Germinal center (tissue), 1 donor: ENCODE results near the gene CBX4.

Experiments
- DNase-seq: peaks from one replicate; pipeline ENCODE4 v3.0.0; 2012; ENCODE audit warnings: mixed read lengths, low spot score

The CBX4 gene

GRCh38 chr17:79829004-79829403 lies 10.2 kb downstream of the CBX4 start:
- DNase-seq = no peak

GRCh38 chr17:79826841-79827578 lies 12.2 kb downstream of the CBX4 start:
- no peak for DNase-seq

GRCh38 chr17:79826204-79826680 lies 13.0 kb downstream of the CBX4 start:
- no peak for DNase-seq

GRCh38 chr17:79825580-79825921 lies 13.7 kb downstream of the CBX4 start:
- DNase-seq = no peak

- DNase-seq = no peak
Measured at GRCh38 chr17:79824893-79825579, 14.2 kb downstream of the CBX4 start.

- no peak for DNase-seq
Measured at GRCh38 chr17:79824234-79824633, 15.0 kb downstream of the CBX4 start.

- DNase-seq = no peak
Measured at GRCh38 chr17:79822583-79823124, 16.6 kb downstream of the CBX4 start.

GRCh38 chr17:79821331-79822095 lies 17.7 kb downstream of the CBX4 start:
- DNase-seq = no peak

GRCh38 chr17:79820959-79821330 lies 18.3 kb downstream of the CBX4 start:
- DNase-seq = no peak

- DNase-seq = no peak
Measured at GRCh38 chr17:79819534-79820276, 19.5 kb downstream of the CBX4 start.

GRCh38 chr17:79819085-79819484 lies 20.2 kb downstream of the CBX4 start:
- DNase-seq = no peak

GRCh38 chr17:79818026-79818758 lies 21.0 kb downstream of the CBX4 start:
- DNase-seq = no peak

- DNase-seq = no peak
Measured at GRCh38 chr17:79815836-79816461, 23.3 kb downstream of the CBX4 start.

GRCh38 chr17:79814974-79815835 lies 24.0 kb downstream of the CBX4 start:
- DNase-seq = no peak

GRCh38 chr17:79814127-79814973 lies 24.9 kb downstream of the CBX4 start:
- DNase-seq = no peak

- DNase-seq = no peak
Measured at GRCh38 chr17:79813297-79814126, 25.7 kb downstream of the CBX4 start.

- DNase-seq = no peak
Measured at GRCh38 chr17:79812353-79813258, 26.6 kb downstream of the CBX4 start.
